OCI-LY3 (cell line): ENCODE data around the gene ADCY3.

ENCODE experiments used
- EZH2phosphoT487 ChIP-seq: fragments of 200-600 bp; shearing (Covaris generic); IDR thresholded peaks from 2 replicates; pipeline ENCODE4 v1.6.1; 2018; ENCODE audit warnings: antibody characterized with exemption, mixed run types, low read depth
- TF ChIP-seq, protein P1 (sequence below): fragments of 200-600, 300-600 bp; sonication (generic); IDR thresholded peaks from 2 replicates; pipeline ENCODE4 v1.5.1; 2014; ENCODE audit warnings: antibody characterized with exemption, low read length, low read depth

DNA sequence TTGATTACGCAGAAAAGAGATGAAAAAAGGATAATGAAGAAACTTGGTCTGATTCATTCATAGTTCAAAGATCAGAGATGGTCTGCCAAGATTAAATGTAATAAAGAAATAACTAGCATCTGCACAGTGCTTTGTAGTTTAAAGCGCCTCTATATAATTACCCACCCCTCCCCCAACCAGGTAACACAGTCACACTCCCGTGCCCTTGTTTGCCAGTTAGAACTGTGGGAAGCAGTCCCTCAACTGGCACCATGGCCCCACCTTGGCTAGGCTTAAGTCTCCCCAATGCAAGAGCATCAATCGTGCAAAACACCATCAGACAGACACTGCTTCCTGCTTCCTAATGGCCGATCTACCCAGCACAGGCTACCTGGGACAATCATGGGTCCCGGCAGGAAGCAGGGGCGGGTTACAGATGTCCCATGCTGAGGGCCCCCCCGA lies 11.6 kb downstream of the ADCY3 start:
- TF ChIP-seq, protein P1, sequence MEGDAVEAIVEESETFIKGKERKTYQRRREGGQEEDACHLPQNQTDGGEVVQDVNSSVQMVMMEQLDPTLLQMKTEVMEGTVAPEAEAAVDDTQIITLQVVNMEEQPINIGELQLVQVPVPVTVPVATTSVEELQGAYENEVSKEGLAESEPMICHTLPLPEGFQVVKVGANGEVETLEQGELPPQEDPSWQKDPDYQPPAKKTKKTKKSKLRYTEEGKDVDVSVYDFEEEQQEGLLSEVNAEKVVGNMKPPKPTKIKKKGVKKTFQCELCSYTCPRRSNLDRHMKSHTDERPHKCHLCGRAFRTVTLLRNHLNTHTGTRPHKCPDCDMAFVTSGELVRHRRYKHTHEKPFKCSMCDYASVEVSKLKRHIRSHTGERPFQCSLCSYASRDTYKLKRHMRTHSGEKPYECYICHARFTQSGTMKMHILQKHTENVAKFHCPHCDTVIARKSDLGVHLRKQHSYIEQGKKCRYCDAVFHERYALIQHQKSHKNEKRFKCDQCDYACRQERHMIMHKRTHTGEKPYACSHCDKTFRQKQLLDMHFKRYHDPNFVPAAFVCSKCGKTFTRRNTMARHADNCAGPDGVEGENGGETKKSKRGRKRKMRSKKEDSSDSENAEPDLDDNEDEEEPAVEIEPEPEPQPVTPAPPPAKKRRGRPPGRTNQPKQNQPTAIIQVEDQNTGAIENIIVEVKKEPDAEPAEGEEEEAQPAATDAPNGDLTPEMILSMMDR, result no peak
- no peak for TF ChIP-seq EZH2phosphoT487
